ENCODE data around the gene TRAPPC10.
A peak's percentile ranks its signal among the peaks of the same experiment; 100 is the strongest.

The TRAPPC10 gene

DNA sequence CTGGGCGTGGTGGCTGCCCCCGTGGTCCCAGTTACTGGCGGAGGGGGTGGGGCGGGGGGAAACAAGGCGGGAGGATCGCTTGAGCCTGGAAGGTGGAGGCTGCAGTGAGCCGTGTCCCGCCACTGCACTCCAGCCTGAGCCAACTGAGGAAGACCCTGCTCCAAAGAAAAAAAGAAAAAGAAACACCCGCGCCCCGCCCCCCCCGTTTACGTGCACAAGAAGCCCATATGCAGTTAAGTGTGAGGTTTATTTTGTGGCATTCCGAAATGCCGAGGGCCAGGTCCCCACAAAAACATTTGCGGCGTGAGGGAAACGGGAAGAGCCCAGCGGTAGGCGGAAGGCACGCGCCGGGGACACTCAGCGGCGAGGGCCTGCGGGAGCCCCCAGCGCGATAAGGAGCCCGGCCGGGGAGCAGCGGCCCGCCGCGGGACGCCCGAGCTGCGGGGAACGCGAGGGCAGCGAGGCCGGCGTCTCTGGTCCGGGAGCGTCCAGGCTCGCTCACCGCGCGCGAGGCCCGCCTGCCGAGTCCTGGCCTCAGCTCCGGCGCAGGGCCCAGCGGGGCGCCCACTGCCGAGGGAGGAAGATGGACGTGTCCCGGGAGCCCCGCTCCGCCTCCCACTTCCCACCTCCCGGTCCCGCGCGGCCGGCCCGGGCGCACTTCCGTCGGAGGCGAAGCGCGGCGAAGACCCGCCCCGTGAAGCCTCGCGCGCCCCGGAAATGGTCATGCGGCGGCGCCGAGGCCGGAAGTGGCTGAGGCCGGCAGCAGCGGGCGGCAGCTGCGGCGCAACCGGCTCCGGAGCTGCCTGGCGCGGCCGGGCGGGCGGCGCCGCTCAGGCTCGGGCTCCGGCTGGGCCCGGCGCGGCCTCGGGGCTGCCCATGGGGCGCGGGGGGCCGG lies at the start of gene TRAPPC10:
TSS of gene TRAPPC10 (plus strand) at position 731 of the 895 bp plus-strand sequence. CDS start 185 bp downstream, outside the sequence.
- DNase-seq: peak; percentile 81

- DNase-seq: no peak
Observed at GRCh38 chr21:43965911-43966585, 46.1 kb upstream of the TRAPPC10 start.

GRCh38 chr21:43966946-43967512 lies 45.1 kb upstream of the TRAPPC10 start:
- no peak for DNase-seq

GRCh38 chr21:43967981-43968380 lies 44.1 kb upstream of the TRAPPC10 start:
- DNase-seq: no peak

DNA sequence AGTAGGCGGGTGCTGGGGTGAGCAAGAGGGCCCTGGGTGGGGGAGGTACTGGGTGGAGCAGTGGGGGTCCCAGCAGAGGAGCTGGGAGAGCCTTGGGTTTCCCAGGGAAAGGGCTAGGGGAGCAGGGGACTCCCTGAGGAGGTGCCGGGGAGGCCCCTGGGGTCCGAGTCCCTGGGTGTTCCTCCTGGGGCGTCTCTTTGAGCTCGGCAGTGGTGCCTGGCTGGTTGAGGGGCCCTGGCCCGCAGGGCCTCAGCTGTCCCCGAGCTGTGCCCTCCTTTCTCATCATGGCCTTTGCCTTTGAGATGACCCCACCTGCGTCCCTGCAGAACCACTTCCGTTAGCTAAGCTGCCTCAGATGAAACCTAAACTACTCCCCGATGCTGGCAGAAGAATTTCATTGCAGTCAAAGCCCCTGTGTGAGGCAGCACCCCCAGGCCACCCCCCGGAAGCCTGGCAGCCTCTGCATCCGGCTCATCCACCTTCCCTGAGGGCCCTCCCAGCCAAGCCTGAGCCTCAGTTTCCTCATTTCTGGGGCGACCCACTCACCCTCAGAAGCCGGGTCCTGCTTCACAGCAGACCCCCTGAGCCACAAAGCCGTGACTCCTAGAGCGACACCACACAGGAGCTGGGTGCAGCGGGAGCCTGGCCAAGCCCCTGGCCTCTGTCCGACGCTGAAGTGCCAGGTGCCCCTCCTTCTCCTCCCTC lies 43.5 kb upstream of the TRAPPC10 start:
- no peak for DNase-seq

GRCh38 chr21:43969115-43969444 lies 43.0 kb upstream of the TRAPPC10 start:
- no peak for DNase-seq

- DNase-seq: no peak
Observed at GRCh38 chr21:43970551-43970950, 41.6 kb upstream of the TRAPPC10 start.

DNA sequence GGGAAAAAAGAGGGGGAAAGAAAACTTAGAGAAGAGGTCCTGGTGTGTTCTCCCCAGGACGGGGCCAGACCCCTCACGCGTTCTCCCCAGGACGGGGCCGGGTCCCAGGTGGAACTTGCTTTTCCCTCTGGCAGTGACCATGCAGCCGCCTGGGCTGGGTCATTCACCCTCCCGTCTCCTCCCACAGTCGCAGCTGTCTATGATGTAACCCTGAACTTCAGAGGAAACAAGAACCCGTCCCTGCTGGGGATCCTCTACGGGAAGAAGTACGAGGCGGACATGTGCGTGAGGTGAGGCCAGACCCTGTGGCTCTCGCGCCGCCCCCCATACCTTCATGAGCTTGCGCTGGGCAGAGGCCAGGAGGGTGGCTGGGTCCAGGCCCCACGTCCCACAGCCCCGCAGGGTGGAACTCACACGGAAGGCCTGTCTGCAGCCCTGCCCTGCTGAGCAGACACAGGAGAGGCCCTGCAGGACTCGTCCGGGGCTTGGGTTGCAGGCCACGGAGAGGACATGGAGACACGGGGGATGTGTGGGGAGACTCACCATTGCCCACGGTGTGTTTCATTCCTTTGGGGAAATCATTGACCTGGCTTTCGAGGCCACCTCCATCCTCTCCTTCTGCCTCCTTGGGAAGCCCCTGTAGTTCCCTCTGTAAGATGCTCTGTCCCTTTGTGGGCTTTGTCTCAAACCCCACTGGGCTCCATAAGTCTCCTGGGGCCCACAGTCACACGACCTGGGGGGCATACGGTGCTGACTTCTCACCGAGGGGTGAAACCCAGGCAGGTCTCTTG lies 40.7 kb upstream of the TRAPPC10 start:
- no peak for DNase-seq

DNA sequence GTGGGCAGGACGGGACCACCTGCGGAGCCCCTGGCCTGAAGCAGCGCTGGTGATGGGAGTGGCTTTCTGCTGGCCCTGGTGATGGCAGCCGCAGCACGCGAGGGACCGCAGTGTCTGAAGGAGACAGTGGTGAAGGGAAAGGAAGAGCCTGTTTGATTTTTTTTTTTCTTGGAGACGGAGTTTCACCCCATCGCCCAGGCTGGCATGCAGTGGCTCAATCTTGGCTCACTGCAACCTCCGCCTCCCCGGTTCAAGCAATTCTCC lies 40.2 kb upstream of the TRAPPC10 start:
- no peak for DNase-seq

DNA sequence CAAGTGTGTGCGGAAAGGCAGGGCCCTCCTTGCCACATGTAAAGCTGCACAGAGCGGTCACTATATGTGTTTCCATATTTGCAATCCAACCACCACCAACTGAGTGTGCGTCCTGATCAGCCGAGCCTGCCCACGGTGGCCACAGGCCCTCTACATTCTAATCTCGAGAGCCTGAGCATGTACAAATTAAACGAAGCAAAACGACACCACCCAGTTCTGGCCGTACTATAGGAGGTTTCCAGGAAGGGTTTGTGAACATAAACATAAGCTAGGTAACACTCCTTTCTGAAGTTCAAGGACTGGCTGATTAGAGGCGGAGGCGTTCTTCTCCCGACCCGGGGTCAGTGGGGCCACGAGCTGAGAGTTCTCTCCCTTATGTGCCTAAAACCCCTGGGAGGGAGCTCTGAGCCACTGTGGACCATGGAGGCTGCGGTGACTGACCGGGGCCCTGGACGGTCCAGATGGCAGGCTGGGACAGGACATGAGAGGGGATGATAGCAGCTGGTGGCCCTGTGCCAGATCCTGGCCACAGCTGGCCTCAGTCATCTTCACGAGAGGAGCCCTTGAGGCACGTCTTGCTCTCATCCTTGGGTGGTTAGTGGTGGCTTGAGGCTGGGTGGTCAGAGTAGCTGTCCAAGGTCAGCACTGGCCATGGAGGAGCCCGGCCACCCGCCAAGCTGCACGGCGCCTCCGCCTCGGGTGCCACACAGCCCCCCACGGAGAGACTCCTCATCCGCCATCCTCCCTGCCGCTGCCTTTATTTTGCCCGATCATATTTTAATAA lies 39.1 kb upstream of the TRAPPC10 start:
- no peak for DNase-seq

GRCh38 chr21:43973634-43973955 lies 38.5 kb upstream of the TRAPPC10 start:
- no peak for DNase-seq

DNA sequence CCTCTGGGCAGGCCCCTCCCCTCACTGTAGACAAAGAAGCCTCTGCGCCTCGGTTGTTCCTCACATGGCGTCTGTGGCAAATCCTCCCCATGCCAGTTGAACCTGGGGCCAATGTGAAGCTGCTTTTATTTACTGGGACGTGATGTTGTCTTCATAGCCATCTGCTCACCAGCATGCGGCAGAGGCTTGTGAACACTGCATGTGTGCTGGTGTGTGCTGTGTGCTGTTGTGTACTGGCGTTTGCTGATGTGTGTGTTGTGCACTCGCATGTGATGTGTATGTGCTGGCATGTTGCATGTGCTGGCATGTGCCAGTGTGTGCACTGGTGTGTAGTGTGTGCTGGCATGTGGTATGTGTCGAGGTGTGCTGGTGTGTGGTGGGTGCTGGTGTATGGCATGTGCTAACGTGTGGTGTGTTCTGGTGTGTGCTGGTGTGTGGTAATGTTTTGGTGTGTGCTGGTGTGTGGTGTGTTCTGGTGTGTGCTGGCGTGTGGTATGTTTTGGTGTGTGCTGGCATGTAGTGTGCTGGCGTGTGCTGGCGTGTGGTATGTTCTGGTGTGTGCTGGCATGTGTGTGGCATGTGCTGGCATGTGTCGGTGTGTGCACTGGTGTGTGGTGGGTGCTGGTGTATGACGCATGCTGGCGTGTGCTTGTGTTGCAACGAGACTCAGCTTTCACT lies 37.2 kb upstream of the TRAPPC10 start:
- no peak for DNase-seq

DNA sequence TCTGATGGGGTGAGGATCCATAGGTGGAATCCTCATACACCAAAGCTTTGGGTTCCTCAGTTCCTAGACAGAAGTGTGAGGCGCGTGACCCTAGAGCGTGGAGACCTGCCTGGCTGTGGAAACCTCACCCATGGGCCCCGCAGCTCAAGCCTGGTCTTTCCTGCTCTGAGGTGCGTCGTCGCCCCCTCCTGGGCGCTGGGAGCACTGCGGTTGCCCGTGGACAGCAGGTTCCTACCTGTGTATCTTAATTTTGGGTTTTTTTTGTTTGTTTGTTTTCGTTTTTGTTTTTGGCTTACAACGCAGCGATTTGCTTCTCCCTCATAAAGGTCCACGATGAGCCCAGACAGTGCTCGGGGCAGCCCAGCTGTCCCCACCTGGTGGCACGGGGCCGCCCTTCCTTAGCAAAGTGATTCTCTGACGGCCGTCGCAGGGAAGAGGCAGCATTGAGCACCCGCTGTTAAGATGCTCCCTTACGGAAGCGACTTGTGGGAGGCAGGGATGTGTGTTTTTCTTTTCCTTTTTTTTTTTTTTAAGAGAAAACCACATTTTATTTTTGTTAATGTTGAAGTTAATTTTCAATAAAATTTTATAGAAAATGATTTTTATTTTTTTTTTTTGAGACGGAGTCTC lies 36.5 kb upstream of the TRAPPC10 start:
- peak; percentile 86 for DNase-seq

DNA sequence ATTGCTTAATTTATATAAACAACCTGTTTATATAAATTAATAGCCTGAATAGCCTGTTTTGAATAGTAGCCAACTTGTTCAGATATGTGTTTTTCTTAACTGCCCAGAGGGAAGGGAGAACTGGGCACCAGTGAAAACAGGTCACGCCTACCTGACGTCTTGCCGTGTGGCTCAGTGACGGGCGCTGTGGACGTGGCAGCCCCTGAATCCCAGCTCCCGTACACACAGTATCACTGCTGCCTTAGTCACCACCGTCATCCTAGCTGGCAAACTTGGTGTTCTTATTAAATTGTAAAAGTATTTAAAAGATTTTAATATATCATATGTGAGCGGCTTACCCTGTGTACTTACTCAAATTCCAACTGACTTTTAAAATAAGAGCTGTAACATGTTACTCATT lies 35.4 kb upstream of the TRAPPC10 start:
- DNase-seq: no peak

- no peak for DNase-seq
Observed at GRCh38 chr21:43978060-43978459, 34.0 kb upstream of the TRAPPC10 start.

GRCh38 chr21:43979654-43980053 lies 32.5 kb upstream of the TRAPPC10 start:
- no peak for DNase-seq

GRCh38 chr21:43981151-43981870 lies 30.8 kb upstream of the TRAPPC10 start:
- no peak for DNase-seq

DNA sequence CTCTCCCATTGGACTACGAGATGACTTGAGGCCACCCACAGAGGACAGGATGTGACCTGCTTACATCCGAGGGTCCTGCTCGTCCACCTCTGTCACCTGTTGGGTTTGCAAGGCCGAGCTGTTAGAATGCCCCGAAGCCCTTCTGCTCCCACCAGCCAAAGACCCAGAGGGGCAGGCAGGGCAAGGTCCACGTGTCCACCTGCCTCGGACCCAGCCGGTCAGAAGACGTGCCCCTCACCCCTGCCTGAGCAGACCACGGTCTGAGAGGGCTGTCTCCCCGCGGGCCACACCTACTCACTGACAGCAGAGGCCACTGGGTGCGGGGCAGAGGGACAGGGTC lies 30.3 kb upstream of the TRAPPC10 start:
- DNase-seq: no peak

DNA sequence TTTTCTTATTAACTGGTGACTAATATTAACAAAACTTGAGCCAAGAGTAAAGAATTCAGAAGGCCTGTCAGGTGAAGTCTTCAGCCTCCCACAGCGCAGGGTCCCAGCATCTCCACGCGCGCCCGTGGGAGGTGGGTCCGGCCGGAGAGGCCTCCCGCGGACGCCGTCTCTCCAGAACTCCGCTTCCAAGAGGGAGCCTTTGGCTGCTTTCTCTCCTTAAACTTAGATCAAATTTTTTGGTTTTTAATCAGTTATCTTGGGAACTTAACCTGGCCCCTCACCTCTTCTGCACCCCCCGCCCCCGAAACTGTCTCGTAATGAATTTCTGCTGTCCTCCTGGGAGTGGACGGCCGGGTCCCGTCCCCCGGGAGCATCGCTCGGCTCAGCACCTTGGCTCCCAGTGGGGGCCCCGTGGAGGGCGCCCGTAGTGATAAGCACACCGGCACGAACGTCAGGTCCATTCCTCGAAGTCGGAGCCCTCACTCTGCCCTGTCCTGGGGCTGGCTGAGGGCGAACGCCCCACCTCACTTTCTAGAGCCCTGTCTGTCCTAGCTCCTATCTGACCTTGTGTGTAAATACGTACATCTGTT lies 29.5 kb upstream of the TRAPPC10 start:
- no peak for DNase-seq

DNA sequence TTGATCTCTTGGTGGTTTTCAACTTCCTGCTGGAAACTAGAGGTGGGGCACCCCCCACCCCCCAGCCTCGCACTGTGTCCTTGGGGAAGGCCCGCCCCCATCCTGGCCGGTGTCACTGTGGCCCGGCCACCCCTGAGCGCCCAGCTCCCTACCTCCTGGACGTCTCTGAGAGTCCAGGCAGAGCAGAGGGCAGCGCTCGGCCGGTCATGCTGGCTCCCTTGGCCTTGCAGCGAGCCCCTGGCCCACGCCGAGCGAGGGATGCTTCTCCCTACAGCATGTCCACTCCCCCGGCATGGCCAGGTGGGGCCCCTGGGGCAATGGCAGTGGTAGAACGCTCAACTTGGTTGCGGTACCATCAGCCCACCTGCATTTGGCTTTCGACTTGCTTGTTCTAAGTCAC lies 28.7 kb upstream of the TRAPPC10 start:
- no peak for DNase-seq

Measured in activated naive CD4-positive, alpha-beta T cell treated with anti-CD3 and anti-CD28 coated beads, Interleukin-2, amount 50 U/mL, for 16 hours (primary cell).